Neuron (in vitro differentiated cells): ENCODE results near the gene FGD5.

Experiments used
- H2AFZ ChIP-seq: one replicate; pipeline ENCODE4 v1.6.1; 2013; ENCODE audit warnings: low read depth, mild to moderate bottlenecking, inconsistent platforms, low read length, moderate library complexity
- H3K27me3 ChIP-seq: one replicate; pipeline ENCODE4 v1.6.1; 2013; ENCODE audit warnings: low read length; ENCODE audit not compliant: insufficient read depth
- H3K36me3 ChIP-seq: one replicate; pipeline ENCODE4 v1.6.1; 2013; ENCODE audit warnings: low read length; ENCODE audit not compliant: insufficient read depth
- H3K4me1 ChIP-seq: one replicate; pipeline ENCODE4 v1.6.1; 2013; ENCODE audit warnings: low read length; ENCODE audit not compliant: insufficient read depth
- H3K4me3 ChIP-seq: 2 replicates; pipeline ENCODE4 v1.5.1; 2013; ENCODE audit warnings: mild to moderate bottlenecking, low read length, moderate library complexity
- H3K9me3 ChIP-seq: one replicate; pipeline ENCODE4 v1.6.1; 2013; ENCODE audit warnings: low read length

The FGD5 gene

DNA sequence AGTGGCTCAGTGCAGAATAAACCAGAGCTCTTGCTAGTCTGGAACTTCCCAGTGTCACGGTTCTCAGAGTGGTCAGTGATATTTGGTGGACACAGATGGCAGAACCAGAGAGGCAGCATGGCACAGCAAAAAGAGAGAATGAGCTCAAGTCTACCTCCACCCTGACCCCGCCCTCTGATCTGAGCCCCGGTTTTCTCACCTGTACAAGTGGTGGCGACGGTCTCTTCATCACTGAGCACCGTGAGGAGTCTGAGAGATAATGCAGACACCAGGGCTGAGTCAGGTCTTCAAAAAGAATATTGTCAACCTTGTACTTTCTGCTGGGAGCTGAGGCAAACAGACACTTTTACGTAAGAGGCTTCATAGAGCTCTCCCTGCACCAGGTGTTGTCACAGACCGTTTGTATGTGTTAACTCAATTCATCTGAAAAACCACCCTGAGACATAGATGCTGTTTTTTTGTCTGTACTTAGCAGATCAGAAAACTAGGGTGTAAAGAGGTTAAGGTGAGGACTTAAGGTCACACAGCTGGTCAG is 13.2 kb downstream of the FGD5 start:
- Histone ChIP-seq H3K9me3 (no peaks in the 10 kb centered on the region), H3K4me3 (no peak overlapping the region), H2AFZ (no peak overlapping the region), H3K4me1 (no peaks in the 10 kb centered on the region), H3K27me3 (peaks cover 29% of the 10 kb centered on the region), H3K36me3 (no peaks in the 10 kb centered on the region)

DNA sequence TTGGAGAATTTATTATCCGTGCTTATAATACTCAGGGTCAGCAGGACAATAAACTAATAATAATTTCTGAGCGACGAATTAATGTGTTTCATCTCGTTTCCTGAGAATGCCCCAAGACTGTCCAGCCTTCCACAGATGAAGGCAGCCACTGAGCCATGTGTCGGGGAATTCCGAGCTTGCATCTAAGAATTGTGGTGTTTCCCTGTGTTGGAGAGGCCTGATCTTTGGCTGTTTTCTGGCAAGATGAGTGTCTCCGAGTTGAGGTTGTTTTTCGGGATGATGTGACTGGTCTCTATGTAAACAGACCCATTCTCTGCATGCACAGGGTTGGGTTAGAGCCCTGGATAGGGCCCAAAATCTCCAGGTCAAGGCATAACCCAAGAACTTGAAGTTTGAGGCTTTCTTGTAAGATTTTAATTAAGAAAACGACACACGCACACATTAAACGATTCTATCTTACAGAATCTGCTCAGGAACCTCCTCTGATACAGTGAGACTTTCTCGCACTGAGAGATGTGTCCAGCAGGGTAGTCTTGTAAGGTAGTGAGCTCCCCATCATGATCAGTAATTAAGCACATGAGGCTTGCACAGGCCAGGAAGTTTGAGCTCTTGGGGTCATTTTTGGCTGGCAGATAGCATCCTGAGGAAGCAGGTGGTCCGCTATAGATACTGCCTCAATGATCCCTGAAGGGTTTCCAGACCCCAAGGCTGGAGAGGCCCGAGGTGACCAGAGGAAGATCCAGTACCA is 14.4 kb downstream of the FGD5 start:
- Histone ChIP-seq H2AFZ (no peak overlapping the region), H3K36me3 (no peaks in the 10 kb centered on the region), H3K4me3 (no peak overlapping the region), H3K4me1 (no peaks in the 10 kb centered on the region), H3K9me3 (no peaks in the 10 kb centered on the region), H3K27me3 (peaks cover 32% of the 10 kb centered on the region)

DNA sequence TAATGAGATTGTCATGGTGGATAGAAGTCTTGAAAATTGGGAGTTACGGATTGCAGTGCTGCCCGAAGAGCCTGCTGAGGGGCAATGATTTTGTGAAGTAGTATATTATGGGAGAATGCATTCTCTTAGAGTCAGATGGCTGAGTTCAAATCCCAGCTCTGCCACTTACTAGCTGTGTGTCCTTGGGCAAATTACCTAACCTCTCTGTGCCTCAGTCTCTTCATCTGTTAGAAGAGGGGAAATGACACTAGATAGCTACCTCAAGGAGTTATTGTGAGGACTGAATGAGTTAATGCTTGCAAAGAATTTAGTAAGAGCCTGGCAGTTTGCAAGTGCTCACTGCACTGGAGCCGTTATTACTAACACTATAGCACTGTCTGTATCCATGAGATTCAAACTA is 15.4 kb downstream of the FGD5 start:
- Histone ChIP-seq H3K4me1 (no peaks in the 10 kb centered on the region), H2AFZ (no peak overlapping the region), H3K27me3 (peaks cover 37% of the 10 kb centered on the region), H3K36me3 (no peaks in the 10 kb centered on the region), H3K9me3 (no peaks in the 10 kb centered on the region), H3K4me3 (no peak overlapping the region)

DNA sequence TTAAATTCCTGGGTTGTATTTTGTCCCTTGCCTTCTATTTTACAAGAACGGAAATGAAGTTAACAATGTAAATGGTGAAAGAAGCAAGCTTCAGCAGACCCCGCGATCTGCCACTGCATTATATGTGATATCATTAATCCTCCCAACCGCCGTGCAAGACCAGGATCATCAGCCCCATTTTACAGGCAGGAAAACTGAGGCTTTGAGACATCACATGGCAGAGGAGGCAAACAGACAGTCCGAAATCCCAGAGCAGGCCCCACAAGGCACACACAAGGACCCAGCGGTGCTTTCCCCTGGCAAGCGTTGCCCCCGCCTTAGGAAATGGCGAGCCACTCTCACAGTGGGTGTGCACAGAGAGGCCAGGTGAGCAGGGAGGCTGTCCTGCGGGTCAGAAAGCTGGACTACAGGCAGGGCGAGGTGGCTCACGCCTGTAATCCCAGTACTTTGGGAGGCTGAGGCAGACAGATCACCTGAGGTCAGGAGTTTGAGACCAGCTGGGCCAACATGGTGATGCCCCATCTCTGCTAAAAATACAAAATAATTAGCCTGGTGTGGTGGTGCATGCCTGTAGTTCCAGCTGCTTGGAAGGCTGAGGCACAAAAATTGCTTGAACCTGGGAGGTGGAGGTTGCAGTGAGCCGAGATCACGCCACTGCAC is 16.2 kb downstream of the FGD5 start:
- H3K27me3 ChIP-seq: peaks cover 39% of the 10 kb centered on the region
- H3K36me3 ChIP-seq: no peaks in the 10 kb centered on the region
- no peaks in the 10 kb centered on the region for H3K9me3 ChIP-seq
- no peak overlapping the region for H2AFZ ChIP-seq
- no peaks in the 10 kb centered on the region for H3K4me1 ChIP-seq
- H3K4me3 ChIP-seq: no peak overlapping the region

DNA sequence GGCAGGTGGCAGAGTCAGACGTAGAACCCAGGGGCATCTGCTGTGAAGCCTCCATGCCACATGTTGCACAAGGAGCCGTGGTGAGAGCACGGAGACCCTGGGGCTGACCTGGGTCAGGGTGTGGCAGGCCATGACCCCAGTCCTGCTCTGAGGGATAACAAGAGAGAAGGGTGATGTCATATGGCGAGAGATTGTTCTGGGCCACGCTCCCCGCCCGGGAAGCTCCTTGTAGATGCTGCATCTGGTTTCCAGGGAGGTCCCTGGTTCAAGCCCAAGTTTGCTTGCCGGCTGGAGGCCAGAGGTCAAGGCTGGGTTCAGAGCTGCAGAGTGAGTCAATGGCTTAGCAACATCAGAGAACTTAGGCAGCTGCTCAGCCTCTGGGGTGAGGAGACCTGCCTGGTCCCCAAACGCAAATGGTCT is 17.3 kb downstream of the FGD5 start:
- Histone ChIP-seq H3K36me3 (no peaks in the 10 kb centered on the region), H2AFZ (no peak overlapping the region), H3K9me3 (no peaks in the 10 kb centered on the region), H3K27me3 (peaks cover 33% of the 10 kb centered on the region), H3K4me1 (no peaks in the 10 kb centered on the region), H3K4me3 (no peak overlapping the region)

DNA sequence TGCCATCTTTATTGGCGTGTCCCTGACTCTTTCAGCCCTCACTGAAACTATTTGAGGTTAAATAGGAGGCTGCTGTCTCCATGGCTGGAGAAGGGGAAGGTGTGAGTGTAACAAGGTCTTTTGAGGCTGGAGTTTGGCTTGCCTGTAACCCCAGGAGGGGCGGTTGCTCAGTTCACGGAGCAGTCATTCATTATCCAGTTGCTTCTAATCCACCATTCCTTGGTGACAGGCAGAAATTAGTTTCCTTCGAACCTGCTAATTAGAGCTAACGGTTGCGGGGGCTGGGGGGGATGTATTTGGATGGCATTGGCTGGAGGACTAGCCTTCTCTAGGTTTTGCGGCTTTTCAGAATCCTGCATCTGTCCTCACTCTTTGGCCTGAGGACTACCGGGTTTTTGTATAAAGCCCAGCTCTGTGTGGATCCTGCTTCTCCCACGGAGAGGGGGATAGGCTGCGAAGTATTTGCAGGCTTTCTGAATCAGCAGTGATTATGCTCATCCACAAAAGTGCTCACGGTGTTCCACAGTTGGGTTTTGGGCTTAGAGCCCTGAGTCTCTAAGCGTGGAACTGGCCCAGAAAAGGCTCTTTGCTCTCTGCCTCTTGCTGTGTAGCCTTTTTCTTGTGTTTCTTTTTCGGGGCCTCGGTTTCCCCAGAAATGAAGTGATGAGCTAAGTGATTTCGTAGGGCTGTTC is 18.6 kb downstream of the FGD5 start:
- H3K27me3 ChIP-seq: peaks cover 36% of the 10 kb centered on the region
- H3K4me3 ChIP-seq: no peak overlapping the region
- H3K9me3 ChIP-seq: no peaks in the 10 kb centered on the region
- no peaks in the 10 kb centered on the region for H3K36me3 ChIP-seq
- no peaks in the 10 kb centered on the region for H3K4me1 ChIP-seq
- no peak overlapping the region for H2AFZ ChIP-seq

DNA sequence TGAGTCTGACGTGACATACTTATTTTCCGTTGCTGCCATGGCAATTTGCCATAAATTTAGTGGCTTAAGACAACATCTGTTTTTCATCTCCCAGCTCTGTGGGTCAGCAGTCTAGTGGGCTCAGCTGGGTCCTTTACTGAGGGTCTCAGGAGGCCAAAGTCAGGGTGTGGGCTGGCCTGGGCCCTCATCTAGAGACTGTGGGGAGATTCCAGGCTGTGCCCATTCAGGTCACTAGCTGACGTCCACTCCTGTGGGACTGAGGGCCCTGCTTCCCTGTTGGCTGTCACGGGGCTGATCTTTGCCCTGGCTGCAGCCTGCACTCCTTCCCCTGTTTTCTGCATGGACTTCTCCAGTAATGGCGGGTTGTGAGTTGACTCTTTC is 19.1 kb downstream of the FGD5 start:
- H3K27me3 ChIP-seq: peaks cover 32% of the 10 kb centered on the region
- no peaks in the 10 kb centered on the region for H3K4me1 ChIP-seq
- H3K4me3 ChIP-seq: no peak overlapping the region
- no peak overlapping the region for H2AFZ ChIP-seq
- H3K9me3 ChIP-seq: no peaks in the 10 kb centered on the region
- H3K36me3 ChIP-seq: no peaks in the 10 kb centered on the region

DNA sequence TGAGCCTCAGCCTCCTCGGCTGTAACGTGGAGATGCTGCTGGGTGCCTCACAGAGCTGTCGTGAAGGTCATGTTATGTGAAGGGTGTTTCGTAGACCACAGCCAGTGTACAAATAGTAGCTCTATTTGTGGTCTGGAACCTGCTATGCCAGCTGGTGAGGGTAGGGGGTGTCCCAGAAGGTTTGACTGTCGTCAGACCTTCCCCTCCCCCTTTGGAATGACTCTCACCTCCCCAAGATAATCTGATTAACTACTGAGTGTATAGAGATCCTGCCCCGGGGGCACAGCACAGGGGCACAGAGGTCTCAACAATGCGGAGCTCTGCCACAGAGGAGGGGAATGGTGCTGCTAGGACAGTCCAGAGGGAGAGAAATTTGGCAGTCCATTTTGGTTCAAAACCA is 20.5 kb downstream of the FGD5 start:
- no peaks in the 10 kb centered on the region for H3K9me3 ChIP-seq
- H3K4me3 ChIP-seq: no peak overlapping the region
- H3K27me3 ChIP-seq: peaks cover 32% of the 10 kb centered on the region
- no peak overlapping the region for H2AFZ ChIP-seq
- H3K4me1 ChIP-seq: no peaks in the 10 kb centered on the region
- no peaks in the 10 kb centered on the region for H3K36me3 ChIP-seq

DNA sequence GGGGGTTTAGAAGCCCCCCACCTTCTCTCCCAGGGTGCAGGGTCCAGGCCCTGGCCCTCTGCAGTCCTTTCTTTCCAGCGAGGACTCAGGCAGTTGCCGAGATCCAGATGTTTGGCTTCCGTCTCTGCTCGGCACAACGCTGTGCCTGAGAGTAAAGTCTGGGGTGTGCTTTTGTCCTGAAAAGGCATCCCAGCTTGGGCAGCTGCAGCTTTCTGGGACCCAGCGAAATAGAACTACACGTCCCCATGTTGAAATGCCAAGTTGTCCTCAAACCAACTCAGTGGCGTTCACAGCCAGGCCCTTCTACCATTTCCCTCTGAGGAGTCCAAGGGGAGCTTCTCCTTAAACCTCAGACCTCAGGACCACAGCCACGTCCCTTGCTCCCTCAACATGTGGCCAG is 23.1 kb downstream of the FGD5 start:
- Histone ChIP-seq H3K4me3 (no peak overlapping the region), H3K27me3 (peaks cover 26% of the 10 kb centered on the region), H2AFZ (no peak overlapping the region), H3K9me3 (no peaks in the 10 kb centered on the region), H3K4me1 (no peaks in the 10 kb centered on the region), H3K36me3 (no peaks in the 10 kb centered on the region)

DNA sequence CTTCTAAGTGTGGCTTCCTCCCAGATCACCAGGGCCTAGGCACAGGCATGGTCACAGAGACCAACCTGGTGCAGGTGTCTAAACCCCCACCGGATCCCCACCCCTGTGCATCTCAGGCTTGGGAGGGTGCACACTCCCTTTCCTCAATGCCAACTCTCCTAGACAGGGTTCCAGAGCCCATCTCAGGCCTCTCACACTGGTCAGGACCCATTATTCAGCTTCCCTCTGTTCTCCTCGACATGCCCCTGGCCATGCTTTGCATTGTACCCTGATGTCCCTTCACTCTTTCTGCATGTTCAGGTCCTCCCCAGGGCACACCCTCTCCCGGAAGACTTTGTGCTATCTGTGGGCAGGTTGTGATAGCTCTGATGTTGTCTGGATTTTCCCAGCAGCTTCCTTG is 23.5 kb downstream of the FGD5 start:
- no peaks in the 10 kb centered on the region for H3K36me3 ChIP-seq
- peaks cover 25% of the 10 kb centered on the region for H3K27me3 ChIP-seq
- no peak overlapping the region for H3K4me3 ChIP-seq
- H2AFZ ChIP-seq: no peak overlapping the region
- no peaks in the 10 kb centered on the region for H3K4me1 ChIP-seq
- H3K9me3 ChIP-seq: no peaks in the 10 kb centered on the region

DNA sequence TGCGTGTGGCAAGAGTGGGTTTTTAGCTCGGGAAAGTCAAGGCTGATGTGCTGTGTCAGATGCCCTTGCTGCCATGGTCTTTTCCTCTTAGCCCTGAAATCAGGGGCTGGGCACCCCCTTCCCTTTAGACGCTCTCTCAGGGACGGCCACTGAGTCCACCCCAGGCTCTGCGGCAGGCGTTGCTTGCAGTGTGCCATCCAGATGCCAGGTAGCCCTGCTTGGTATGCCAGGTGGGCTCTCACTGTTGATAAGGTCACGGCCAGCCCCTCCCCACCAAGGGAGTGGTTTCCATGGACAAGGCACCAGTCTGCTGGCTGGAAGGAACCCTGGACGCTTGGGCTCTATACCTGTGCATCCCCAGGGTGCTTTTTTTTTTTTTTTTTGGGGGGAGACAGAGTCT is 24.6 kb downstream of the FGD5 start:
- Histone ChIP-seq H2AFZ (no peak overlapping the region), H3K36me3 (no peaks in the 10 kb centered on the region), H3K27me3 (peaks cover 30% of the 10 kb centered on the region), H3K4me1 (no peaks in the 10 kb centered on the region), H3K4me3 (no peak overlapping the region), H3K9me3 (no peaks in the 10 kb centered on the region)

DNA sequence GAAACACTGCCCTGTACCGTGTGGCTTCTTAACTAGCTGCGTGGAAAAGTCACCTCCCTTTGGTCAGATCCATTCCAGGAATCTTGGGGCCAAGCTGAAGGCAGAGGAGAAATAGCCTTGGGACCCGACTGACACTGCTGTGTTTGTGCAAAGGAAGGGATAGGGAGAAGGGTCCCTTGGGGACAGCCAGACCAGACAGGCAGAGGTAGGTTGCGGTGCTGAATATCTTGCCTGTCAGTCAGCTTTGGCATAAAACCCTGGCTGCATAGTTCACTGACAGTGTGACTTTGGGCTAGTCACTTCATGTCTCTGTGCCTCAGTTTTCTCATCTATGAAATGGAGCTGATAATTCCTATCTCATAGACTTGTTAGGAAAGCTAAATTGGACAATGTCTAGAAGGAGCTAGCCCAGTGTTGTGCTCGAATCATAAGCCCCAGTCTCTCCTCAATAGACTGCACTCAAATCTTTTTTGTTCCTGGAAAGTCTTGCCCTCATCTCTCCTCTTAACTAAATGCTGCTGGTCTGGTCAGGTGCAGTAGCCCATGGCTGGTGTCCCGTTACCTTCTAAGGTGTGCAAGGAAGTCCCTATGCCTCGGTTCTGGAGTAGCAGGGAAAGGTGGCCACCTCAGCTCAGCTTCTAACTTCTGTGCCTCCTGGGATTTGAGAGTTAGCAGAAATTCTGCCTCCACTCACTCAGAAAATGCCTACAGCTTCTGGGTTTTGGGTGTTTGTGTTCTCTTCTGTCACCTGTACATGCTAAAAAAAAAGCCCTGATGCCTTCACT is 25.8 kb downstream of the FGD5 start:
- Histone ChIP-seq H2AFZ (no peak overlapping the region), H3K4me1 (no peaks in the 10 kb centered on the region), H3K27me3 (peaks cover 29% of the 10 kb centered on the region), H3K36me3 (no peaks in the 10 kb centered on the region), H3K4me3 (no peak overlapping the region), H3K9me3 (no peaks in the 10 kb centered on the region)

DNA sequence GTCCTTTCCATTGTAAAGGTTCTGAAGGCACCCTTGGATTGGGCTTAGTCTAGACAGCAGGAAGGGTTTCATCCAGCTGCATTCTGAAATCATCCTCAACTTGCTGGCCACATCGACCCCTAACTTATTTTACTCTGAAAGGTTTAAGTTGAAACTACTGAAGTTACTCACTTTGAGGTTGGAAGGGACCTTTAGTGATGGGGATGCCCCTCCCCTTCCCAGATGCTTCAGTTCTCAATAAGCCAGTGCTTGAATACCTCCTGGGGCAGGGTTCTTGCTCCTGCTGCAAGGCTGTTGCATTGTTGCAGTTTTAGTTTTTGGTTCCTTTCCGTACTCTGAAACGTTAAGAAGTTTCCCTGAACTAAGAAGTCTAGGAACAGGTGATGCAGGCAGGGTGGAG is 26.4 kb downstream of the FGD5 start:
- no peaks in the 10 kb centered on the region for H3K9me3 ChIP-seq
- H3K27me3 ChIP-seq: peaks cover 31% of the 10 kb centered on the region
- H3K4me1 ChIP-seq: no peaks in the 10 kb centered on the region
- H3K4me3 ChIP-seq: no peak overlapping the region
- no peak overlapping the region for H2AFZ ChIP-seq
- H3K36me3 ChIP-seq: no peaks in the 10 kb centered on the region
